Limb (tissue), 2 donors: ENCODE measurements around the gene GALNT17.

ENCODE experiments used
- DNase-seq, 2 donors: peaks; one replicate each; pipeline ENCODE4 v3.0.0-alpha.2; 2016; ENCODE audit errors: extremely low spot score in 2 of 2

Gene GALNT17

GRCh38 chr7:71453630-71454029, 321.7 kb downstream of the GALNT17 start:
- DNase-seq, result no peak

- no peak for DNase-seq
Measured at GRCh38 chr7:71454981-71455380, 323.0 kb downstream of the GALNT17 start.

- DNase-seq, result no peak
Measured at GRCh38 chr7:71457021-71457420, 325.1 kb downstream of the GALNT17 start.

GRCh38 chr7:71457846-71458590, 326.1 kb downstream of the GALNT17 start:
- DNase-seq, result no peak

GRCh38 chr7:71459132-71459531, 327.2 kb downstream of the GALNT17 start:
- peak in 1 of 2 donors; percentile 45 for DNase-seq

GRCh38 chr7:71461572-71461971, 329.6 kb downstream of the GALNT17 start:
- DNase-seq, result no peak

DNA sequence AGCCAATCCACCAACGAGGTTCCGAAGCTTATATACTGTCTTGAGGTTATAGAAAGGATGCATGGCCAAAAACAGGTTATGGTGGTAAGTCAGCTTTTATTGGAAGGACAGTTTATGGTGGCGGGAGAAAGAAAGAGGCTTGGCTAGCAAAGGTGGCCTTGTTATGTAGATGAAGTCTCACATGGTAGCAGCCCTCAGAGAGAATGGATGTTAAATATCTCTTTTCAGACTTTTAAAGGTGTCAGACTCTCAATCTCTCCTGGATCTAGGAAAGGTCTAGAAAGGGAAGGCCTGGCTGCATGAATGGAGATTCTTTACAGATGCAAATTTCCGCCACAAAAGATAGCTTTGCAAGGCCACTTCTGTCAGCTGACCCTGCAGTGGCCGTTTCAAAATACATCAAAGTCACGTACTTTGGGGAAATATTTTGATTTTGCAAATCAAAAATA, 333.8 kb downstream of the GALNT17 start:
- no peak for DNase-seq

- no peak for DNase-seq
Measured at GRCh38 chr7:71466448-71467145, 334.7 kb downstream of the GALNT17 start.

GRCh38 chr7:71470326-71470725, 338.4 kb downstream of the GALNT17 start:
- peak in 1 of 2 donors; percentile 24 for DNase-seq

DNA sequence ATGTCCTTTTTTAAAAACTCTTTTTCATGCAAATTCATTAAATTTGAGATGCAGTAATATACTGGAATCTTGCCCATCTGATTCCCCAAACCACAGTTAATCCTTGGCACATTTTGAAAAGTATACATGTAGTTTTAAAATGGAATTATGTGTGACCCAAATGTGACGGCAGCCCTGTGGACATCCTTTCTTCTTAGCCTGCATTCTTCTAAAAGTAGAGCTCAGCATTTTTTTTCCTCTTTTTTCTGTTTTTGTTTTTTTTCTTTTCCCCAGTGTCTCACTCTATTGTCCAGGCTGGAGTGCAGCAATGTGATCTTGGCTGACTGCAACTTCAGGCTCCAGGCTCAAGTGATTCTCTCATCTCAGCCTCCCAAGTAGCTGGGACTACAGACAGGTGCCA, 338.9 kb downstream of the GALNT17 start:
- DNase-seq, result no peak

DNA sequence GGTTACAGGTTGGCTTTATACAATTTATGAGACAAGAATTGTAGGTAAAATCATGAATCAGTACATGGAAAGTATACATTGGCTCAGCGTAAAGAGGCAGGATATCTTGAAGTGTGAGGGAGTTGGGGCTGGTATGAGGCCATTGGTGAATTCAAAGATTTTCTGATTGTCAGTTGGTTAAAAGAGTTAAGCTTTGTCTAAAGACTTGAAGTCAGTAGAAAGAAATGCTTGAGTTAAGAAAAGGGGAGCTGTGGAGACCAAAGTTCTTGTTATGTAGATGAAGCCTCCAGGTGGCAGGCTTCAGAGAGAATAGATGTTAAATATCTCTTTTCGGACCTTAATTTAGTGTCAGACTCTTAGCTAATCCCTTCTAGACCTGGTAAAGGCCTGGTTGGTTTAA, 341.0 kb downstream of the GALNT17 start:
- no peak for DNase-seq

DNA sequence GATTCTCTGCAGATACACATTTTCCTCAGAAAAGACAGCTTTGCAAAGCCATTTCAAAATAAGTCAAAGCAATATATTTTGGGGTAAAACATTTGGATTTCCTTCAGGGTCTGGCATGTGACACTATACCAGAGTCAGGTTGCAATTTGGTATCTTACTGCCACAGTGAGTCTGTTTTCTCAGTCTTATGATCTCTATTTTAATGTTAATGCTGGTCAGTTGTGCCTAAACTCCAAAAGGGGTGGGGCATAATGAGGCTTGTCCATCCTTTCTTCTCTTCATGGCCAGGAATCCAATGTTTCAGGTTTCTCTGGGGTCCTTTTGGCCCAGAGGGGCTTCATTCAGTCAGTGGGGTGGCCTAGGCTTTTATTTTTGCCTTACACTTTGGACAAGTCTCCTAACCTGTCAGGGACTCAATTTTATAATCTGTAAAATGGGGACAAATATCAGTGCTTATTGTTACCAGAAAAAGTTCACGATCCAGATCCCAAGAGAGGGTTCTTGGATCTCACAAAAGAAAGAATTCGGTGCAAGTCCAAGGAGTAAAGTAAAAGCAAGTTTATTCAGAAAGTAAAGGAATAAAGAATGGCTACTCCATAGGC, 341.5 kb downstream of the GALNT17 start:
- DNase-seq, result no peak

GRCh38 chr7:71477441-71477840, 345.5 kb downstream of the GALNT17 start:
- DNase-seq, result no peak

- no peak for DNase-seq
Measured at GRCh38 chr7:71479231-71479630, 347.3 kb downstream of the GALNT17 start.

GRCh38 chr7:71480791-71481190, 348.8 kb downstream of the GALNT17 start:
- no peak for DNase-seq

DNA sequence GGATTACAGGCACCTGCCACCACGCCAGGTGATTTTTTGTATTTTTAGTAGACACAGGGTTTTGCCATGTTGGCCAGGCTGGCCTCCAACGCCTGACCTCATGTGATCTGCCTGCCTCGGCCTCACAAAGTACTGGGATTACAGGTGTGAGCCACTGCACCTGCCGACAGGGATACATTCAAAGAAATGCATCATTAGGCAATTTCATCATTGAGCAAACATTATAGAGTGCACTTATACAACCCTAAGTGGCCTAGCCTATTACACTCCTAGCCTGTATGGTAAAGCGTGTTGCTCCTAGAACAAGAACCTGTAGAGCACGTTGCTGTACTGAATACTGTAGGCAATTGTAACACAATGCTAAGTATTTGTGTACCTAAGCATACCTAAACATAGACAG, 350.3 kb downstream of the GALNT17 start:
- no peak for DNase-seq

- no peak for DNase-seq
Measured at GRCh38 chr7:71484380-71484779, 352.4 kb downstream of the GALNT17 start.

DNA sequence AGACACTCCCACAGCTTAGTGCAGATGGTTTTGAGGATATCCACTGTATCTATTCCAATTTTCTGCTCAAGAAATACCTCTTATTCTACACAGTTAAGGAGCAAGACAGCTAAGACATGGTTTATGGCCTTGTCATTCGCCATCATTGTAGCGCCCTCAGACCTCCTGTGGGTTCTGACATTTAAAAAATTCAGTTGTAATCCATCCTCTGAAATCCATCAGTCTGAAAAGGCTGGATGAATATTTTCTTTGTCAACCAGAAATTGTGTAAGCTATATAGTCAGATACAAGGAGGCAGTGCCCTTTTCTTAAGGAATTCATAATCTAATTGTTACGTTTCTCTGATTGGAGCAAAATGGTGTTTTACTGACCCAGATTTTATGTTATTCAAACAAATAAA, 353.6 kb downstream of the GALNT17 start:
- DNase-seq, result no peak

- DNase-seq, result no peak
Measured at GRCh38 chr7:71486414-71486813, 354.5 kb downstream of the GALNT17 start.

GRCh38 chr7:71486856-71487628, 355.1 kb downstream of the GALNT17 start:
- no peak for DNase-seq

GRCh38 chr7:71488308-71488707, 356.4 kb downstream of the GALNT17 start:
- DNase-seq, result no peak

GRCh38 chr7:71491336-71491735, 359.4 kb downstream of the GALNT17 start:
- no peak for DNase-seq
